ENCODE data around the gene PCDH10. TPM values are rescaled to one million over a fixed set of nuclear protein-coding genes. Genes with fewer than 3 reads are reported as not detected.

The PCDH10 gene, protein sequence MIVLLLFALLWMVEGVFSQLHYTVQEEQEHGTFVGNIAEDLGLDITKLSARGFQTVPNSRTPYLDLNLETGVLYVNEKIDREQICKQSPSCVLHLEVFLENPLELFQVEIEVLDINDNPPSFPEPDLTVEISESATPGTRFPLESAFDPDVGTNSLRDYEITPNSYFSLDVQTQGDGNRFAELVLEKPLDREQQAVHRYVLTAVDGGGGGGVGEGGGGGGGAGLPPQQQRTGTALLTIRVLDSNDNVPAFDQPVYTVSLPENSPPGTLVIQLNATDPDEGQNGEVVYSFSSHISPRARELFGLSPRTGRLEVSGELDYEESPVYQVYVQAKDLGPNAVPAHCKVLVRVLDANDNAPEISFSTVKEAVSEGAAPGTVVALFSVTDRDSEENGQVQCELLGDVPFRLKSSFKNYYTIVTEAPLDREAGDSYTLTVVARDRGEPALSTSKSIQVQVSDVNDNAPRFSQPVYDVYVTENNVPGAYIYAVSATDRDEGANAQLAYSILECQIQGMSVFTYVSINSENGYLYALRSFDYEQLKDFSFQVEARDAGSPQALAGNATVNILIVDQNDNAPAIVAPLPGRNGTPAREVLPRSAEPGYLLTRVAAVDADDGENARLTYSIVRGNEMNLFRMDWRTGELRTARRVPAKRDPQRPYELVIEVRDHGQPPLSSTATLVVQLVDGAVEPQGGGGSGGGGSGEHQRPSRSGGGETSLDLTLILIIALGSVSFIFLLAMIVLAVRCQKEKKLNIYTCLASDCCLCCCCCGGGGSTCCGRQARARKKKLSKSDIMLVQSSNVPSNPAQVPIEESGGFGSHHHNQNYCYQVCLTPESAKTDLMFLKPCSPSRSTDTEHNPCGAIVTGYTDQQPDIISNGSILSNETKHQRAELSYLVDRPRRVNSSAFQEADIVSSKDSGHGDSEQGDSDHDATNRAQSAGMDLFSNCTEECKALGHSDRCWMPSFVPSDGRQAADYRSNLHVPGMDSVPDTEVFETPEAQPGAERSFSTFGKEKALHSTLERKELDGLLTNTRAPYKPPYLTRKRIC
- polyA plus RNA-seq (2012; rRNA removed) = 0.02 and 0.05 TPM in 2 replicates
- 0.03 and 0.04 TPM in 2 replicates for polyA plus RNA-seq (2012; cell fraction: cytosol; rRNA removed)
- 0.07 and 0.10 TPM in 2 replicates for polyA plus RNA-seq (2012; cell fraction: nucleus; rRNA removed)

DNA sequence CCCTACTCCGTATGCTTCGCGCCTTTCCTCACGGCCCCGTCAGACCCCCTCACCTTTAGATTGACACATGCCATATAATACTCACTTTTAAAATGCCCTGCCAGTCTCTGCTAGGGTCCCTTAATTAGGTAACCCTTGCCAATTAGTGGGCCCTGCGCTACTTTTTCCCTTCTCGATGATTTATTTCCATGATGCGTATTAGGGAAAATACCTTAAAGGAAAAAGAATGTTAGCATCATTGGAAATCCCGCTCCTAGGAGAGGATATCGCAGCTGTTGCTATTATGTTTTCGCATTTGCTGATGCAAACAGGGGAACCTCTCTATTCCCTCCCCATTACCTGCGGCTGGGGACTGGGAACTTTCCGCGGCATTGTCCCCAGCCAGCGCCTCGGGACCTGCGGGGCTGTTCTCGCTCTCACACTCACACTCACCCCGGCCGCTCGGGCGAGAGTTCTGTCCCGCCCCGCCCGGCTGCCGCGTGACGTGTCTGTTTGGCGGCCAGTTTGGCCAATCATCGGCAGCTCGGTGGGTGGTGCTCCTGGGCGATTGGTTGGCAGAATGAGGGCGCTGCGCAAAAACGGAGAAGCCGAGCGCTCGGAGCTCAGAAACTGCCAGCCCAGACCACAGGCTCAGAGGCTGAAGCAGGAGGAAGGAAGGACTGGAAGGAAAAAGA, at the start of gene PCDH10:
TSS of gene PCDH10 (plus strand) at position 605 of the 674 bp plus-strand sequence. CDS start 847 bp downstream, outside the sequence.
- Histone ChIP-seq H3K4me1 (ENCODE audit: control insufficient read depth in 1 of 2, insufficient read depth in 2 of 2, low read depth in 1 of 2, low read length in 1 of 2) (peaks cover 0 to 18% of the 10 kb centered on the region in 2 experiments; a peak in 2 of 4 replicates), H3K4me3 (ENCODE audit: low read depth in 2 of 2, low read length in 1 of 2) (peak within 1 kb of the TSS; percentile 47 to 59), H3K9ac (no peak within 1 kb of the TSS), H3K79me2 (ENCODE audit: insufficient read depth) (no peaks in the 10 kb centered on the region), H4K20me1 (ENCODE audit: insufficient read depth) (no peaks in the 10 kb centered on the region), H2AFZ (ENCODE audit: low read depth) (peak within 1 kb of the TSS; percentile 71; the same call in 1 of the 2 replicates), H3K9me3 (no peaks in the 10 kb centered on the region), H3K36me3 (replicated peaks in 1 of 2; ENCODE audit: control insufficient read depth in 1 of 2, insufficient read depth in 2 of 2, low read length in 1 of 2) (no peaks in the 10 kb centered on the region), H3K27ac (ENCODE audit: low read depth in 2 of 2, low read length in 1 of 2) (no peak within 1 kb of the TSS), H3F3A (replicated peaks; ENCODE audit: insufficient read depth) (peaks cover 5% of the 10 kb centered on the region), H3K9me2 (no peaks in the 10 kb centered on the region), H3K4me2 (peak within 1 kb of the TSS; percentile 82), H3K27me3 (ENCODE audit: insufficient read depth) (peaks cover 74% of the 10 kb centered on the region)
- CTCF ChIA-PET = interaction anchor here (3.7 kb wide), 1 partner anchor 10 kb away, joined by 44 read pairs; no protein-coding TSS in a partner anchor
- WGBS (ENCODE audit: low lambda C conversion rate) = under 1% methylated on average over 37 of the region's 38 CpGs
- peak; percentile 95 for DNase-seq
- POLR2A ChIA-PET = no interaction called here
- no peak for TF ChIP-seq SIN3A (IDR thresholded peaks at IDR 0.05; ENCODE audit: borderline replicate concordance, low read depth, low read length)
- TF ChIP-seq FOXM1 (IDR thresholded peaks at IDR 0.05; ENCODE audit: low read depth) = no peak
- no peak for TF ChIP-seq RAD21 (IDR thresholded peaks at IDR 0.05; ENCODE audit: low read length)
- TF ChIP-seq, protein P1, sequence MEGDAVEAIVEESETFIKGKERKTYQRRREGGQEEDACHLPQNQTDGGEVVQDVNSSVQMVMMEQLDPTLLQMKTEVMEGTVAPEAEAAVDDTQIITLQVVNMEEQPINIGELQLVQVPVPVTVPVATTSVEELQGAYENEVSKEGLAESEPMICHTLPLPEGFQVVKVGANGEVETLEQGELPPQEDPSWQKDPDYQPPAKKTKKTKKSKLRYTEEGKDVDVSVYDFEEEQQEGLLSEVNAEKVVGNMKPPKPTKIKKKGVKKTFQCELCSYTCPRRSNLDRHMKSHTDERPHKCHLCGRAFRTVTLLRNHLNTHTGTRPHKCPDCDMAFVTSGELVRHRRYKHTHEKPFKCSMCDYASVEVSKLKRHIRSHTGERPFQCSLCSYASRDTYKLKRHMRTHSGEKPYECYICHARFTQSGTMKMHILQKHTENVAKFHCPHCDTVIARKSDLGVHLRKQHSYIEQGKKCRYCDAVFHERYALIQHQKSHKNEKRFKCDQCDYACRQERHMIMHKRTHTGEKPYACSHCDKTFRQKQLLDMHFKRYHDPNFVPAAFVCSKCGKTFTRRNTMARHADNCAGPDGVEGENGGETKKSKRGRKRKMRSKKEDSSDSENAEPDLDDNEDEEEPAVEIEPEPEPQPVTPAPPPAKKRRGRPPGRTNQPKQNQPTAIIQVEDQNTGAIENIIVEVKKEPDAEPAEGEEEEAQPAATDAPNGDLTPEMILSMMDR (IDR thresholded peaks at IDR 0.05) = no peak
- TF ChIP-seq TEAD4 (IDR thresholded peaks at IDR 0.05; ENCODE audit: borderline replicate concordance, insufficient read depth) = no peak
- peak; percentile 93 for TF ChIP-seq TAF1 (IDR thresholded peaks at IDR 0.05; ENCODE audit: borderline replicate concordance, low read depth, low read length)
- TF ChIP-seq, protein P2, sequence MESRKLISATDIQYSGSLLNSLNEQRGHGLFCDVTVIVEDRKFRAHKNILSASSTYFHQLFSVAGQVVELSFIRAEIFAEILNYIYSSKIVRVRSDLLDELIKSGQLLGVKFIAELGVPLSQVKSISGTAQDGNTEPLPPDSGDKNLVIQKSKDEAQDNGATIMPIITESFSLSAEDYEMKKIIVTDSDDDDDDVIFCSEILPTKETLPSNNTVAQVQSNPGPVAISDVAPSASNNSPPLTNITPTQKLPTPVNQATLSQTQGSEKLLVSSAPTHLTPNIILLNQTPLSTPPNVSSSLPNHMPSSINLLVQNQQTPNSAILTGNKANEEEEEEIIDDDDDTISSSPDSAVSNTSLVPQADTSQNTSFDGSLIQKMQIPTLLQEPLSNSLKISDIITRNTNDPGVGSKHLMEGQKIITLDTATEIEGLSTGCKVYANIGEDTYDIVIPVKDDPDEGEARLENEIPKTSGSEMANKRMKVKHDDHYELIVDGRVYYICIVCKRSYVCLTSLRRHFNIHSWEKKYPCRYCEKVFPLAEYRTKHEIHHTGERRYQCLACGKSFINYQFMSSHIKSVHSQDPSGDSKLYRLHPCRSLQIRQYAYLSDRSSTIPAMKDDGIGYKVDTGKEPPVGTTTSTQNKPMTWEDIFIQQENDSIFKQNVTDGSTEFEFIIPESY (IDR thresholded peaks at IDR 0.05; ENCODE audit: borderline replicate concordance, low read depth) = 0 out of 2 replicates have a peak, but pooled peaks have one; percentile 21
- TF ChIP-seq MXI1 (IDR thresholded peaks at IDR 0.05; ENCODE audit: low read depth, low read length) = no peak
- TF ChIP-seq, protein P3, sequence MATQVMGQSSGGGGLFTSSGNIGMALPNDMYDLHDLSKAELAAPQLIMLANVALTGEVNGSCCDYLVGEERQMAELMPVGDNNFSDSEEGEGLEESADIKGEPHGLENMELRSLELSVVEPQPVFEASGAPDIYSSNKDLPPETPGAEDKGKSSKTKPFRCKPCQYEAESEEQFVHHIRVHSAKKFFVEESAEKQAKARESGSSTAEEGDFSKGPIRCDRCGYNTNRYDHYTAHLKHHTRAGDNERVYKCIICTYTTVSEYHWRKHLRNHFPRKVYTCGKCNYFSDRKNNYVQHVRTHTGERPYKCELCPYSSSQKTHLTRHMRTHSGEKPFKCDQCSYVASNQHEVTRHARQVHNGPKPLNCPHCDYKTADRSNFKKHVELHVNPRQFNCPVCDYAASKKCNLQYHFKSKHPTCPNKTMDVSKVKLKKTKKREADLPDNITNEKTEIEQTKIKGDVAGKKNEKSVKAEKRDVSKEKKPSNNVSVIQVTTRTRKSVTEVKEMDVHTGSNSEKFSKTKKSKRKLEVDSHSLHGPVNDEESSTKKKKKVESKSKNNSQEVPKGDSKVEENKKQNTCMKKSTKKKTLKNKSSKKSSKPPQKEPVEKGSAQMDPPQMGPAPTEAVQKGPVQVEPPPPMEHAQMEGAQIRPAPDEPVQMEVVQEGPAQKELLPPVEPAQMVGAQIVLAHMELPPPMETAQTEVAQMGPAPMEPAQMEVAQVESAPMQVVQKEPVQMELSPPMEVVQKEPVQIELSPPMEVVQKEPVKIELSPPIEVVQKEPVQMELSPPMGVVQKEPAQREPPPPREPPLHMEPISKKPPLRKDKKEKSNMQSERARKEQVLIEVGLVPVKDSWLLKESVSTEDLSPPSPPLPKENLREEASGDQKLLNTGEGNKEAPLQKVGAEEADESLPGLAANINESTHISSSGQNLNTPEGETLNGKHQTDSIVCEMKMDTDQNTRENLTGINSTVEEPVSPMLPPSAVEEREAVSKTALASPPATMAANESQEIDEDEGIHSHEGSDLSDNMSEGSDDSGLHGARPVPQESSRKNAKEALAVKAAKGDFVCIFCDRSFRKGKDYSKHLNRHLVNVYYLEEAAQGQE (IDR thresholded peaks at IDR 0.05; ENCODE audit: low read depth, low read length) = no peak
- no peak for TF ChIP-seq NFIC (IDR thresholded peaks at IDR 0.05; ENCODE audit: borderline replicate concordance)
- TF ChIP-seq, protein P4, sequence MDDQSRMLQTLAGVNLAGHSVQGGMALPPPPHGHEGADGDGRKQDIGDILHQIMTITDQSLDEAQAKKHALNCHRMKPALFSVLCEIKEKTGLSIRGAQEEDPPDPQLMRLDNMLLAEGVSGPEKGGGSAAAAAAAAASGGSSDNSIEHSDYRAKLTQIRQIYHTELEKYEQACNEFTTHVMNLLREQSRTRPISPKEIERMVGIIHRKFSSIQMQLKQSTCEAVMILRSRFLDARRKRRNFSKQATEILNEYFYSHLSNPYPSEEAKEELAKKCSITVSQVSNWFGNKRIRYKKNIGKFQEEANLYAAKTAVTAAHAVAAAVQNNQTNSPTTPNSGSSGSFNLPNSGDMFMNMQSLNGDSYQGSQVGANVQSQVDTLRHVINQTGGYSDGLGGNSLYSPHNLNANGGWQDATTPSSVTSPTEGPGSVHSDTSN (IDR thresholded peaks at IDR 0.05) = peak; percentile 99
- TF ChIP-seq, protein P5, sequence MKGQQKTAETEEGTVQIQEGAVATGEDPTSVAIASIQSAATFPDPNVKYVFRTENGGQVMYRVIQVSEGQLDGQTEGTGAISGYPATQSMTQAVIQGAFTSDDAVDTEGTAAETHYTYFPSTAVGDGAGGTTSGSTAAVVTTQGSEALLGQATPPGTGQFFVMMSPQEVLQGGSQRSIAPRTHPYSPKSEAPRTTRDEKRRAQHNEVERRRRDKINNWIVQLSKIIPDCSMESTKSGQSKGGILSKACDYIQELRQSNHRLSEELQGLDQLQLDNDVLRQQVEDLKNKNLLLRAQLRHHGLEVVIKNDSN (IDR thresholded peaks at IDR 0.05; ENCODE audit: borderline replicate concordance, low read depth) = no peak
- no peak for TF ChIP-seq EZH2phosphoT487 (IDR thresholded peaks at IDR 0.05; ENCODE audit: borderline replicate concordance, low read depth)
- peak; percentile 33; the same call in 1 of the 2 replicates for TF ChIP-seq NRF1 (IDR thresholded peaks at IDR 0.05; ENCODE audit: low read depth, low read length)
- no peak for TF ChIP-seq RFX5 (IDR thresholded peaks at IDR 0.05; ENCODE audit: low read length)
- TF ChIP-seq POLR2AphosphoS5 (IDR thresholded peaks at IDR 0.05; ENCODE audit: low read depth, low read length) = peak; percentile 59
- no peak for TF ChIP-seq YY1 (IDR thresholded peaks at IDR 0.05; ENCODE audit: low read depth)
- no peak for TF ChIP-seq SMC3 (IDR thresholded peaks at IDR 0.05; ENCODE audit: low read depth, low read length)

All from SK-N-SH (cell line).